AG09319 (cell line): Measurements from ENCODE around the gene CES2.
"Not testable (repeated sequence)": the region's sequence is repeated elsewhere in the genome, so short reads cannot be mapped to it uniquely, and the experiment has no call there.

Experiments
- DNase-seq: peaks from one replicate; pipeline ENCODE4 v3.0.0-alpha.2; 2010; ENCODE audit warnings: low read depth; ENCODE audit errors: extremely low read depth
- TF ChIP-seq, protein P1 (sequence below): IDR thresholded peaks from 2 replicates; pipeline ENCODE4 v1.5.1; 2011; ENCODE audit warnings: low read depth, mild to moderate bottlenecking, inconsistent platforms, low read length, moderate library complexity

Gene CES2

DNA sequence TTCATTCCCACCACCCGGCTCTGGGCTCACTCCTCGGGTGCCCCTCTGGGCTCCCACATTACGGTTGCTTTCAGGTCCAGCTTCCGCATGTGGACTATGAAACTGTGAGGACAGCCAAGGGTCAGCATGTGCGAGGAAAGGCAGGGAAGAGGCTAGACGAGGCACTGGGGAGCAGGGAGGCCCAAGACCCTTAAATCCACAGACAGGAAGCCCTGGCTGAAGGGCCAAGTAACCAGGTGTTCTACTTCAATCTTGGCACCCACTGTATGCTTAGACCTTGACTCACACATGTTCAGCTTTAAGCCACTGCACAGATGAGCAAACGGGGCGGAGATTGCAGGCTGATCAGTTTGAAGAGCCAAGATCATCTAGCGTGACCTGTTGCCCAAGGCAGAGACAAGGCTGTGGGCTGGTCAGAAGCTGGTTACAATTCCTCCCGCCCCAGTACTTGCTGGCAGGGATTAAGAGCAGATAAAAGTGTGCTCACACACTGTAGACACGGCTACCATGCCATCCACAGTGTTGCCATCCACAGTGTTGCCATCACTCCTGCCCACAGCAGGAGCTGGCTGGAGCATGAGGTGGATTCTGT, 53.0 kb downstream of the CES2 start, which contains the start of gene CES4A:
TSS of gene CES4A (plus strand) at position 393 of the 592 bp plus-strand sequence. CDS start at position 577, 184 bp downstream.
- TF ChIP-seq, protein P1, sequence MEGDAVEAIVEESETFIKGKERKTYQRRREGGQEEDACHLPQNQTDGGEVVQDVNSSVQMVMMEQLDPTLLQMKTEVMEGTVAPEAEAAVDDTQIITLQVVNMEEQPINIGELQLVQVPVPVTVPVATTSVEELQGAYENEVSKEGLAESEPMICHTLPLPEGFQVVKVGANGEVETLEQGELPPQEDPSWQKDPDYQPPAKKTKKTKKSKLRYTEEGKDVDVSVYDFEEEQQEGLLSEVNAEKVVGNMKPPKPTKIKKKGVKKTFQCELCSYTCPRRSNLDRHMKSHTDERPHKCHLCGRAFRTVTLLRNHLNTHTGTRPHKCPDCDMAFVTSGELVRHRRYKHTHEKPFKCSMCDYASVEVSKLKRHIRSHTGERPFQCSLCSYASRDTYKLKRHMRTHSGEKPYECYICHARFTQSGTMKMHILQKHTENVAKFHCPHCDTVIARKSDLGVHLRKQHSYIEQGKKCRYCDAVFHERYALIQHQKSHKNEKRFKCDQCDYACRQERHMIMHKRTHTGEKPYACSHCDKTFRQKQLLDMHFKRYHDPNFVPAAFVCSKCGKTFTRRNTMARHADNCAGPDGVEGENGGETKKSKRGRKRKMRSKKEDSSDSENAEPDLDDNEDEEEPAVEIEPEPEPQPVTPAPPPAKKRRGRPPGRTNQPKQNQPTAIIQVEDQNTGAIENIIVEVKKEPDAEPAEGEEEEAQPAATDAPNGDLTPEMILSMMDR: no peak
- DNase-seq: peak; percentile 68

DNA sequence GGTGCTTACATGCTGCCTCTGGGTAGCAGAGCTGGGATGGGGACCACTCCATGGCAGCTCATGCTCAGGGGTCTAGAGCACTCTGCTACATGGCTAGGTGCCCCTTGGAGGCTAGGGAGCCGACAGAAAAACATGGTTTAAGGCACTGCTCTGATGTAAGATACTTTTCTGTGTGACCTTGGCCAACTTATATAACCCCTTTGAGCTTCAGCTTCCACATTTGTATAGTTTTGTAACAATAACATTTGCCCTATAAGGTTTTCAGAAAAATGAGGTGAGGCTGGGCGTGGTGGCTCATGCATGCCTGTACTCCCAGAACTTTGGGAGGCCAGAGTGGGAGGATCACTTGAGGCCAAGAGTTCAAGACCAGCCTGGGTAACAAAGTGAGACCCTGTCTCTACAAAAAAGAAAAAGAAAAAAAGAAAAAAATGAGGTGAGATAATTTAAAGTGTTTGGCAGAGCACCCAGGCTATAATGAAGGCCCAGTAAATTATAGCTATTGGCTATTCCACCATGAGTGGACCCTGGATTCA, 56.3 kb downstream of the CES2 start:
- TF ChIP-seq, protein P1: no peak
- no peak for DNase-seq

DNA sequence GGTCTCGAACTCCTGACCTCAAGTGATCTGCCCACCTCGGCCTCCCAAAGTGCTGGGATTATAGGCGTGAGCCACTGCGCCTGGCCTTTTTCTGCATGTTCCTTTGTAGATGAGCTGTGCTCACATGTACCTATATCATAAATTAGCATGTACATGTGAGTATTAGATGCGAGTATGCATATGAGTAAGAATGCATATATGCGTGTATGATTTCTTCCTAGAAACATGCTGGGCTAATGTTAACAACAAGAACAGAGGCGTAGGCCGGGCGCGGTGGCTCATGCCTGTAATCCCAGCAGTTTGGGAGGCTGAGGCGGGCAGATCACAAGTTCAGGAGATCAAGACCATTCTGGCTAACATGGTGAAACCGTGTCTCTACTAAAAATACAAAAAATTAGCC, 58.2 kb downstream of the CES2 start:
- not testable (repeated sequence) for DNase-seq
